SK-N-MC (cell line): ENCODE results near the gene PBX3.

ENCODE experiments used
- DNase-seq: peaks from one replicate; pipeline ENCODE4 v3.0.0-alpha.2; 2011; ENCODE audit warnings: low read depth, low spot score
- H3K27ac ChIP-seq: fragments of 200-600 bp; sonication (generic); 2 replicates; pipeline ENCODE4 v1.5.1; 2016; ENCODE audit warnings: mixed run types
- H3K36me3 ChIP-seq: fragments of 200-600 bp; sonication (generic); 2 replicates; pipeline ENCODE4 v1.6.1; 2017; ENCODE audit warnings: antibody characterized with exemption, low read length, mixed read lengths; ENCODE audit not compliant: insufficient read depth
- H3K4me3 ChIP-seq: fragments of 200-600 bp; sonication (generic); 2 replicates; pipeline ENCODE4 v1.5.1; 2016
- H3K9ac ChIP-seq: fragments of 200-600 bp; sonication (generic); 2 replicates; pipeline ENCODE4 v1.8.0; 2017; ENCODE audit warnings: mixed run types, mixed read lengths; ENCODE audit not compliant: insufficient read length
- H3K9me3 ChIP-seq: fragments of 200-600 bp; sonication (generic); 2 replicates; pipeline ENCODE4 v1.6.1; 2017; ENCODE audit warnings: low read depth, mild to moderate bottlenecking, antibody characterized with exemption, low read length, moderate library complexity, mixed read lengths
- EZH2 ChIP-seq: fragments of 200-600 bp; sonication (generic); IDR thresholded peaks from one replicate; pipeline ENCODE4 v1.6.1; 2017; ENCODE audit warnings: antibody characterized with exemption
- FOXP2 ChIP-seq: optimal IDR thresholded peaks from 2 replicates; pipeline ENCODE3; 2011; ENCODE audit warnings: mild to moderate bottlenecking, moderate library complexity; ENCODE audit not compliant: insufficient read depth; ENCODE audit errors: extremely low read length, control extremely low read depth
- POLR2AphosphoS5 ChIP-seq: IDR thresholded peaks from 2 replicates; pipeline ENCODE4 v1.6.1; 2012; ENCODE audit warnings: mild to moderate bottlenecking, low read depth, low read length, borderline replicate concordance

The PBX3 gene

DNA sequence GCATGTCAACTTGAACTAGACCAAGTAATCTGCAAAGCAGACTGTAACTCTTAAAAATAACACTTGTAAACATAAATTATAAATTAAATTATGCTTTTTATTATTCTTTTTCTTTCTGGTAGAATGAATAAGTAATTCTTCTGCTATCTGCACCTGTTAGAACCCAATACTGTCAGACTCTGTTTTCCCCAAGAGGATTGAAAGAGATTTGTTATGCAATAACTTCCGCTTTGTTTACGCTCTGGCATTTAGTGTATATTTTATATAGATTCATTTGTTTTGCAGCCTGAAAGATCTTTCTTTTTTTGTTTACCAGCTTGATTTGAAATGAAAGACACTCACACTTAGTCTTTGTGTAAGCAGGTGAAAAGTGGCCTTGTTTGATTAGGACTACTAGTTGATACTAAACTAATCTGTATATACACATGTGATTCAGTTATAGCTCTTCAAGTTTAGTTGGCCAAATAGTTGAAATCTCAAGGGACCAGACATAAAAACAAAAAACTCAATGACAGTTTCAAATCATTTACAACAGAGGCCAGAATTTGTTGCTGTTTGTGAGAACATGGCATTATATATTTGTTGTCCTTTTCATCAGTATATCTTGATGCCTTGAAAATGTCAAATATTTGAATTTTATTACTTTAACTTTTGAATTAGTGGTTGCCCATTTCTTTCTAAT lies 155.8 kb downstream of the PBX3 start:
- Histone ChIP-seq H3K27ac (no peak overlapping the region), H3K4me3 (no peak overlapping the region), H3K36me3 (no peaks in the 10 kb centered on the region), H3K9me3 (no peaks in the 10 kb centered on the region), H3K9ac (no peak overlapping the region)
- DNase-seq = no peak
- TF ChIP-seq POLR2AphosphoS5 (no peak), EZH2 (no peak), FOXP2 (no peak)

DNA sequence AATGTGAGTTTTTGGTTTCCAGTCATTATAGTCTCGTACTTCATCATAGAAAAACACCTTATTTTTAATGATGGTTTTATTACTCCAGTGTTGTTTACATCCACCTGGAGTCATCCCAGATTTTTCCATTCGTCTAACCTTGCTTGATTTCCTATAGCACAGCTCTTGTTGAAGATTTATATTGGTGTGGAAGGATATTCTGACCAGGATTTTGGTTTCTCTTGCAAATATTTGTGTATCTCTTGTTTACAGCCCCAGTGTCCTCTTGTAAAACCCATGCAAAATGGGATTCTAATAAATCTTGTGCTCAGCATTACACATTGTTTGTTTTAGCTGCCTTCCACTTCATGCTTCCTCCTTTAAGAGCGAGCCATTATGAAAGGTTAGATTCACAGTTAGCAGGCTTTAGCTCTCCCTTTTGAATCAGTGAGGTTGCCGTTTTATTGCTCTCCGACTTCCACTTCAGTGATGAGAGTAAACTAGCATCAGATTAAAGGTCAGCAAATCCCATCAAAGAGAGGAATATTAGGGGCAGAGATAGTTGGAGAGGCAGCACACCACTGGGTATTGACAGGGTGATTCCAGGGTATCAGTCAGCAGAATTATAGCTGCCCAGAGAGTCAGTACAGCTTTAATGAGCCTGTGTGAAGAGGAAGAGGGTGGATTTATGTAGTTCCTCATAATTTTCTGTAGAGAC lies 157.1 kb downstream of the PBX3 start:
- Histone ChIP-seq H3K27ac (no peak overlapping the region), H3K4me3 (no peak overlapping the region), H3K36me3 (no peaks in the 10 kb centered on the region), H3K9ac (no peak overlapping the region), H3K9me3 (no peaks in the 10 kb centered on the region)
- TF ChIP-seq EZH2 (no peak), FOXP2 (no peak), POLR2AphosphoS5 (no peak)
- DNase-seq = no peak

DNA sequence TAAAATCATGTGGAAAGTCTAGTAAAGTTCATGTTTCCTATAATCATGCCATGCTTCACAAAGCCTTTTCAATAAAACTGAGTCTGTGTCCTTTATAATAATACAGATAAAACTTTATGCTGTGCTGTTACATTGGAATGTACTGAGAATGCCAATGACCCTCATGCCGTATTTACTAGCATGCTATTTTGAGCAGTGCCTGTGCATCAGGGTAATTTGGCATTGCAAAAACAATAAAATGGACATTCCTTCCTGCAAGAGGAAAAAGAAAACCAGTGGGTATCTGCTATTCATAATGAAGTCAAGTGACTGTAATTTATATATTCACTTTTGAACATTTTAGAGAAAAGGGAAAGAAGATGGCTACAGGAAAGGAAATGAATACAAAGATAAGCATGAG lies 159.0 kb downstream of the PBX3 start:
- H3K9ac ChIP-seq = no peak overlapping the region
- H3K4me3 ChIP-seq = no peak overlapping the region
- TF ChIP-seq EZH2 = no peak
- no peak for TF ChIP-seq POLR2AphosphoS5
- no peak for TF ChIP-seq FOXP2
- no peaks in the 10 kb centered on the region for H3K36me3 ChIP-seq
- no peaks in the 10 kb centered on the region for H3K9me3 ChIP-seq
- no peak for DNase-seq
- no peak overlapping the region; the same call in 1 of the 2 replicates for H3K27ac ChIP-seq

DNA sequence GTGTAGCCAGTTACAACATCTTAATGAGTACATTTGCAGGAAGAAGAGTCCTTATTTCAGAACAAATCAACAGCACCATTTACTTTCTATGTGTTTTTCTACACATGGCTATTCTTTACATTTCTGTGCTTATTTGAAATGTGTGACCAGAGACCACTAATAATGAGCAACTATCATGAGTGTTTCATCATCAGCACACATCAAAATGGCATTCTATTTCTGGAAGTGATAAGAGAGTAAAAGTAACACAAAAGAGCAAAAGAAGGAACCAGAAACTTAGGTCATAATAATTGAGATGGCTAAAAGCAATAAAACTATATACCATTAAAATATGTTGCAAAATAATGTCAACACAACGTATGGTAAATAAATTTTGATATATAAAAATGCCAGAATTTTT lies 159.7 kb downstream of the PBX3 start:
- TF ChIP-seq EZH2 (no peak), FOXP2 (no peak), POLR2AphosphoS5 (no peak)
- Histone ChIP-seq H3K36me3 (no peaks in the 10 kb centered on the region), H3K9me3 (no peaks in the 10 kb centered on the region), H3K27ac (no peak overlapping the region), H3K9ac (no peak overlapping the region), H3K4me3 (no peak overlapping the region)
- no peak for DNase-seq

DNA sequence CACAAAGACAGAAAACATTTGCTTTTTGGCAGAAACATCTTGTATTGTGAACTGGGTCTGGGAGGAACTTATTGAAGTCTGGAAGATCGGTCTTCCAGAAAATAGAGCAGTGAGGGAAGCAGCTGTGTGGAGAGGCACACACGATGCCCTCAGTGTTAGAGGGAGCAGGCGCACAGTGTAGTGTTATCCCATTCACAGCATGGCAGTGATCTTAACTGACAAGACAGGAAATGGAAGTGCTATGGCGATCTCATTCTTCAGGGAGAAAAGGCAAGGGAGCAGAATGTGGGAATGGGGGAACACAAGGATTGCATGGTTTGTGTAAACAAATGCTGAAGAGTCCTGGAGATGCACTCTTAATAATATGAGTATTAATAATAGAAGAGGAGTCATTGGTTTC lies 161.0 kb downstream of the PBX3 start:
- no peak for DNase-seq
- H3K9ac ChIP-seq = no peak overlapping the region
- H3K9me3 ChIP-seq = no peaks in the 10 kb centered on the region
- H3K27ac ChIP-seq = no peak overlapping the region
- no peaks in the 10 kb centered on the region for H3K36me3 ChIP-seq
- TF ChIP-seq FOXP2 = no peak
- TF ChIP-seq POLR2AphosphoS5 = no peak
- no peak for TF ChIP-seq EZH2
- H3K4me3 ChIP-seq = no peak overlapping the region

DNA sequence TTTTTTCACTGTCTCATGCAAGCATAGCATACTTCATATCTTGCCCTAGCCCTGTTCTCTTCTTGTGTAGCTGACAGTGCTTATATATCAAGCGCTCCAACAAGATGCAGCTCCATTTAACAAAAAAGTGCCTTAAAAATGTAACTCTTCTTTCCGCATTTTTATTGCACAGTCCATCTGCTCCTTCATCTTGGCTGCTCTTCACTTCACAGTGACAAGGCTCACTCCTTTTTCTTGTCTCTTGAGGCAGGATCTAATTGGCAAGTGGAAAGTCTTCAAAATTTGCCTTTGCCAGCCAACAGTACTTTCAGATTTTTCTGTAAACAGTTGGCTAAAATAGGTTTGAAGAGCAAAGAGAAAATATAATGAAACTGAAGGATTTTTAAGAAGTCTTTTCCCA lies 161.8 kb downstream of the PBX3 start:
- Histone ChIP-seq H3K36me3 (no peaks in the 10 kb centered on the region), H3K9me3 (no peaks in the 10 kb centered on the region), H3K27ac (no peak overlapping the region), H3K9ac (no peak overlapping the region), H3K4me3 (no peak overlapping the region)
- no peak for TF ChIP-seq FOXP2
- DNase-seq = no peak

DNA sequence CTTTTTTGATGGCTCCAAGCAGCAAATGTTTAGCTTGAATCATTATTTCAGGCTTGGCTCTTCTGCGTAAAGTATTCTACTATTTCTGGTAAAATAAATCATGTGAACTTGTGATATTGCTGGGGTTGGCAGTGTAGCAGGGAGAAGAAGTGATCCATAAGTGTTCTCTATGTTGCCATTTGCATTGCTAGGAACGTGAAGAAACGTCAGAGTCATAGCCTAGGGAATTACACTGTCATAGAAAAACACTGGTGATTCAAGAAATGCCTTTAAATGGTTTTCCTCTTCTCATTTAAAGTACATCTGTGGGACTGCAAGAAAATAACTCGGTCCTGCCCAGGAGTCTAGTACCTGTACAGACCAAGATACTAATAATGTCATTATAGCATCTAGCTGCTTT lies 162.3 kb downstream of the PBX3 start:
- Histone ChIP-seq H3K36me3 (no peaks in the 10 kb centered on the region), H3K9me3 (no peaks in the 10 kb centered on the region), H3K27ac (no peak overlapping the region), H3K4me3 (no peak overlapping the region), H3K9ac (no peak overlapping the region)
- DNase-seq = no peak
- TF ChIP-seq POLR2AphosphoS5 = no peak
- no peak for TF ChIP-seq EZH2
- no peak for TF ChIP-seq FOXP2

DNA sequence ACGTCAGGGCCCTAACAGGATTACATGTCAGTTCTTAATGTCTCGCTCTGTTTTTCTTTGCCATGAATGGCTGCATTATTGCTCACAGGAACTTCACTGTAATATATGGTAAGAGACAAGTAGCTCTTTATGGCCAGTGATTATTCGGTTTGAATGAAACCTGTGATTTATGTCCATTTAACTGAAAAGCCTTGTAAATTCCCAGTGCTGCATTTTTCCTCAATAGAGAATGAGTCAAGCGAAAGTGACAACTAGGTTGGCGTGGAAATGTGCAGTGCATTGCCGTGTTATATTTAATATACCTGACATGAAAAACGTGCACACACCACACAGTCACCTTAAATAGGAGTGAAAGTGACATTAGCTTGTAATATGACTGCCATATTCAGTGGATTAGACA lies 163.1 kb downstream of the PBX3 start:
- no peak for DNase-seq
- Histone ChIP-seq H3K4me3 (no peak overlapping the region), H3K9ac (no peak overlapping the region), H3K27ac (no peak overlapping the region), H3K9me3 (no peaks in the 10 kb centered on the region), H3K36me3 (no peaks in the 10 kb centered on the region)
- no peak for TF ChIP-seq POLR2AphosphoS5
- TF ChIP-seq EZH2 = no peak
- no peak for TF ChIP-seq FOXP2
